IPS-NIHi11 (cell line): ENCODE data around the gene ESYT1.
"Not testable (repeated sequence)": the region's sequence is repeated elsewhere in the genome, so short reads cannot be mapped to it uniquely, and the experiment has no call there.

Source experiments
- DNase-seq: peaks from one replicate; pipeline ENCODE4 v3.0.0; 2012; ENCODE audit warnings: mixed read lengths, low spot score

Gene ESYT1

GRCh38 chr12:56103066-56103711 is 24.9 kb upstream of the ESYT1 start:
- no peak for DNase-seq

- no peak for DNase-seq
Observed at GRCh38 chr12:56103823-56104108, 24.3 kb upstream of the ESYT1 start.

GRCh38 chr12:56104109-56104814 is 23.8 kb upstream of the ESYT1 start, which contains the start of gene PA2G4:
TSS of gene PA2G4 (plus strand) at chr12:56104559. CDS start at chr12:56104738, 179 bp downstream.
- peak; percentile 97 for DNase-seq

GRCh38 chr12:56104815-56105608 is 23.1 kb upstream of the ESYT1 start:
- DNase-seq: peak; percentile 20

- no peak for DNase-seq
Observed at GRCh38 chr12:56105609-56105902, 22.5 kb upstream of the ESYT1 start.

- no peak for DNase-seq
Observed at GRCh38 chr12:56107242-56107641, 20.8 kb upstream of the ESYT1 start.

- DNase-seq: no peak
Observed at GRCh38 chr12:56110571-56110970, 17.5 kb upstream of the ESYT1 start.

- no peak for DNase-seq
Observed at GRCh38 chr12:56114084-56114483, 14.0 kb upstream of the ESYT1 start.

GRCh38 chr12:56115329-56115728 is 12.7 kb upstream of the ESYT1 start:
- no peak for DNase-seq

- peak; percentile 73 for DNase-seq
Observed at GRCh38 chr12:56116267-56117081, 11.6 kb upstream of the ESYT1 start, which contains the start of gene RPL41. TSS of gene RPL41 (plus strand) at chr12:56116633.

- DNase-seq: not testable (repeated sequence)
Observed at GRCh38 chr12:56117082-56117706, 10.9 kb upstream of the ESYT1 start.

GRCh38 chr12:56117778-56118687 is 10.0 kb upstream of the ESYT1 start, which contains the start of gene ZC3H10:
TSS of gene ZC3H10 (plus strand) at chr12:56118266. CDS start at chr12:56120563, 2,297 bp downstream.
- peak; percentile 88 for DNase-seq

GRCh38 chr12:56118688-56119357 is 9.2 kb upstream of the ESYT1 start:
- DNase-seq: no peak

GRCh38 chr12:56119361-56119796 is 8.7 kb upstream of the ESYT1 start:
- DNase-seq: peak; percentile 86

GRCh38 chr12:56120158-56120846 is 7.8 kb upstream of the ESYT1 start:
- DNase-seq: no peak

- no peak for DNase-seq
Observed at GRCh38 chr12:56121204-56121870, 6.7 kb upstream of the ESYT1 start.

GRCh38 chr12:56122637-56123036 is 5.4 kb upstream of the ESYT1 start:
- no peak for DNase-seq

GRCh38 chr12:56124133-56124532 is 3.9 kb upstream of the ESYT1 start:
- DNase-seq: no peak

GRCh38 chr12:56126732-56127239 is 1.3 kb upstream of the ESYT1 start:
- DNase-seq: no peak
